ENCODE data around the gene GAS2L1. TPM values are rescaled to one million over a fixed set of nuclear protein-coding genes. Genes with fewer than 3 reads are reported as not detected.
"Not testable (repeated sequence)": the region's sequence is repeated elsewhere in the genome, so short reads cannot be mapped to it uniquely, and the experiment has no call there.

The GAS2L1 gene
- total RNA-seq, 3 donors from 2014 or later, result 12.2 to 19.3 (median 15.7) TPM

- Histone ChIP-seq H3K36me3 (peaks cover 9% of the 10 kb centered on the region), H3K27me3 (no peaks in the 10 kb centered on the region), H3K9me3 (no peaks in the 10 kb centered on the region), H3K4me1 (no peaks in the 10 kb centered on the region), H3K27ac (no peak overlapping the region), H3K4me3 (no peak overlapping the region)
- intact Hi-C loops (cut with DNase I; ENCODE audit: low total_unique reads), result no loop called here
- DNase-seq (ENCODE audit: low spot score in 2 of 2), result no peak
- TF ChIP-seq POLR2A (IDR thresholded peaks at IDR 0.05), result no peak
- no peak for TF ChIP-seq POLR2AphosphoS5 (IDR thresholded peaks at IDR 0.05)
- TF ChIP-seq CTCF (IDR thresholded peaks at IDR 0.05), result no peak
Measured at GRCh38 chr22:29351891-29352290, 45.4 kb downstream of the GAS2L1 start.

GRCh38 chr22:29352778-29353177, 46.3 kb downstream of the GAS2L1 start:
- H3K27ac ChIP-seq, result no peak overlapping the region
- no peaks in the 10 kb centered on the region for H3K4me1 ChIP-seq
- H3K36me3 ChIP-seq, result peaks cover 6% of the 10 kb centered on the region
- intact Hi-C loops (cut with DNase I; ENCODE audit: low total_unique reads), result no loop called here
- no peak overlapping the region for H3K4me3 ChIP-seq
- DNase-seq (ENCODE audit: low spot score in 2 of 2), result no peak
- no peak for TF ChIP-seq POLR2AphosphoS5 (IDR thresholded peaks at IDR 0.05)
- TF ChIP-seq POLR2A (IDR thresholded peaks at IDR 0.05), result no peak
- no peak for TF ChIP-seq CTCF (IDR thresholded peaks at IDR 0.05)
- no peaks in the 10 kb centered on the region for H3K9me3 ChIP-seq
- H3K27me3 ChIP-seq, result no peaks in the 10 kb centered on the region

GRCh38 chr22:29353286-29353685, 46.8 kb downstream of the GAS2L1 start:
- no peaks in the 10 kb centered on the region for H3K27me3 ChIP-seq
- peaks cover 1% of the 10 kb centered on the region for H3K36me3 ChIP-seq
- DNase-seq (ENCODE audit: low spot score in 2 of 2), result no peak
- H3K27ac ChIP-seq, result no peak overlapping the region
- no peak for TF ChIP-seq CTCF (IDR thresholded peaks at IDR 0.05)
- no peak for TF ChIP-seq POLR2A (IDR thresholded peaks at IDR 0.05)
- TF ChIP-seq POLR2AphosphoS5 (IDR thresholded peaks at IDR 0.05), result no peak
- no peaks in the 10 kb centered on the region for H3K4me1 ChIP-seq
- no peaks in the 10 kb centered on the region for H3K9me3 ChIP-seq
- no peak overlapping the region for H3K4me3 ChIP-seq
- intact Hi-C loops (cut with DNase I; ENCODE audit: low total_unique reads), result no loop called here

- TF ChIP-seq POLR2A (IDR thresholded peaks at IDR 0.05) (no peak), CTCF (IDR thresholded peaks at IDR 0.05) (no peak), POLR2AphosphoS5 (IDR thresholded peaks at IDR 0.05) (no peak)
- intact Hi-C loops (cut with DNase I; ENCODE audit: low total_unique reads), result loop anchor here (1.0 kb wide), 1 partner anchor 24 kb away; no protein-coding TSS in a partner anchor
- Histone ChIP-seq H3K27ac (no peak overlapping the region), H3K36me3 (no peaks in the 10 kb centered on the region), H3K4me3 (no peak overlapping the region), H3K9me3 (no peaks in the 10 kb centered on the region), H3K4me1 (no peaks in the 10 kb centered on the region), H3K27me3 (no peaks in the 10 kb centered on the region)
- DNase-seq (ENCODE audit: low spot score in 2 of 2), result no peak
Measured at GRCh38 chr22:29353860-29354259, 47.4 kb downstream of the GAS2L1 start.

GRCh38 chr22:29357193-29357890, 50.9 kb downstream of the GAS2L1 start:
- not testable (repeated sequence) for H3K36me3 ChIP-seq

More at GRCh38 chr22:29357193-29357890, 50.9 kb downstream of the GAS2L1 start:
- H3K27me3 ChIP-seq; H3K4me3 ChIP-seq; H3K9me3 ChIP-seq; intact Hi-C loops (cut with DNase I; ENCODE audit: low total_unique reads); DNase-seq (ENCODE audit: low spot score in 2 of 2); H3K27ac ChIP-seq; H3K4me1 ChIP-seq: not testable (repeated sequence)
